HG02798 (cell line): ENCODE data around the gene ZSCAN22.

Source experiments
- ATAC-seq: cut with Tn5 transposase; IDR thresholded peaks from one replicate; pipeline ENCODE4 v1.9.1; 2021; ENCODE audit warnings: mild to moderate bottlenecking; ENCODE audit not compliant: unreplicated experiment, poor library complexity

ZSCAN22 gene

DNA sequence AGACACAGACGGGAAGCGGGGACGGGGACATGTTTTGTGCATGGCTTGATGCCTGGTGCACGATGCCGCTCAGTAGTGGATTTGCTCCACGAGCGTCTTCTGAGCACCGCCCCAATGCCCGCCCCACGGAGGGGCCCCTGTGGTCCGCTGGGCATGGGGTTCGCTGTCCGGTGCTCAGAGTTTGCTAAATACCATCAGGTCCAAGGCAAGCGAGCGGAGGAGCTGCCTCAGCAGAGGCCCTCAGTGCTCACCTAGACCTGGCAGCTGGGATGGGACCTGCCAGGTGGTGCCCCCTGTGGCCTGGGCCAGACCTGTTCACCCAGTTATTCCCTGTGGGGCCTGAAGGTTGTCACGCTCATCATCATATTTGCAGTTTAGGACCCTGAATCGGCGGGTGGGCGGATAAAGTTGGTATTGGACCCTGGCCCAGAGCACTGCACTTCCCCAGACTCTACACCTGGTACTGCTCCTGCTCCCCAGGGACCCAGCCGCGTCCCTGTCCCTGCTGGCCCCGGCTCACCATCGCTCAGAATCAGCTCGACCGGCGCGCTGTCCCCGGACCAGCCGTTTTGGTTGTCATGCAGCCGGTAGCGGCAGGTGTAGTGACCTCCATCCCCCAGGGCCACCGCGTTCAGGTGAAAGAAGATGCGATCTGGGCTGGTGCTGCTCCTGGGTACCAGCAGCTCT, 24.2 kb downstream of the ZSCAN22 start:
- ATAC-seq, result no peak

- no peak for ATAC-seq
Measured at GRCh38 chr19:58351558-58351878, 24.7 kb downstream of the ZSCAN22 start.

DNA sequence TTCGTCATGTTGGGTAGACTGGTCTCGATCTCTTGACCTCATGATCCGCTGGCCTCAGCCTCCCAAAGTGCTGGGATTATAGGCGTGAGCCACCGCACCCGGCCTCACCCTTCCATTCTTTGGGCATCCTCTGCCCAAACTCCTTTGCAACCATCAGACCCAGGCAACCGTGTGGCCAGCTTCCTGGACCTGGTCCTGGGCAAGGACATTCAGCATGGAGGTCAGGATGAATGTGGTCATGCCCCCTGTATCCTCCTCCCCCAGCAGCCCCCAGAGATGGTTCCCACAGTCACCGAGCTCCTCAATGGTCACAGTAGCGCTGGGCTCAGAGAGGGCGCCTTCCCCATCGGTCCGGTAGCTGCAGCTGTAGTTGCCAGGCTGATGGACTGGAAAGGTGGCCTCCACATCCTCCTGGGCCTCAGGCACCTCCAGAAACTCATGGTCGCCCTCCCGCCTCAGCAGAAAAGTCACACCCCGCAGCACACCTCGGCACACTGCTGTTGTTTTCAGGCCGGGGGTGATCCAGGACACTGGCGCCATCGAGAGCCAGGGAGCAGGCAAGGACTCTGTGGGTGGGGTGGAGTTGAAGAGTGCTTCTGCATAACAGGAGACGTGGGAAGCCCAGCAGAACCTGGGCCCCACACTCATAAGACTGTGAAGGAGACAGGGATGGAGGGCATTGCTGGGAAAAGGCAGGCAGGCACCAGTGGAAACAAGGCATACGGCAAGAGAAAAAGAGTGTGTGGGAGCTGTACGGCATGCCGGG, 25.4 kb downstream of the ZSCAN22 start:
- no peak for ATAC-seq

GRCh38 chr19:58352760-58353671, 26.2 kb downstream of the ZSCAN22 start, which contains the start of gene A1BG:
Gene A1BG, minus strand, starts transcription at chr19:58353492. Its CDS starts 55 bp downstream, at chr19:58353437.
- ATAC-seq, result no peak

DNA sequence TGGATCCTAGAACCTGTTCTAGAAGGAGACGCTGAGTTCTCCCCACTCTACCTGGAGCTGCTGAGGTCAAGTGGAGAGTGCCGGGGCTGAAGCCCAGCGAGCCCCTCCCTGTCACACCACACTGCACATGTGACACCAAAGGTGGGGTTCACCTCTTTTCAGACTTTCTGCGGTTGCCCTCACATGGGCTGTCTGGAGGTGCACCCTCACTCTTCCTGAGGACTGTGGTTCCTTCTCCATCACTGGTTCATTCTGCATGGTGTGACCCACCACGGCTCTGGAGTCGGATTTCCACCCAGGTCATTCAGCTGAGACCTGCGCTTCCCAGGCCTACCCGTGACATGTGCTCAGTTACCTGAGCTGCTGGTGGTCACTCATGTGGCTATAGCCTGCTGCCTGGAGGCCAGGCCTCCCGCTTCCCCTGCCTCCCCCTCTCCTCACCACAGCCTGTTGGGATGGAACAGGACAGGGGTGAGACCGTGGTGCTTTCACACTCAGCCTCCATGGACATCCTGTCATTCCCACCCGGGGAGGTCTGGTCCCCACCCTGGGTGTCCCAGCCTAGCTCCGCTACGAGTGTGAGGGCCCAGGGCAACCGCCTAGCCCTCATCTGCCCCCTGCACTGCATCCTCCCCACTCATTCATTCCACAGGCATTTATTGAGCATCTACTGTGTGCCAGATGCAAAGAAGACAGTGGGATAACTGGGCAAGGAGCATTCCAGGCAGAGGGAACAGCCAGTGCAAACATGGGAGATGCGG, 27.1 kb downstream of the ZSCAN22 start:
- no peak for ATAC-seq

GRCh38 chr19:58354478-58355030, 27.8 kb downstream of the ZSCAN22 start:
- ATAC-seq, result no peak

GRCh38 chr19:58355215-58355796, 28.5 kb downstream of the ZSCAN22 start:
- ATAC-seq, result no peak

- ATAC-seq, result no peak
Measured at GRCh38 chr19:58355908-58356765, 29.3 kb downstream of the ZSCAN22 start.

GRCh38 chr19:58356766-58357480, 30.1 kb downstream of the ZSCAN22 start:
- no peak for ATAC-seq

DNA sequence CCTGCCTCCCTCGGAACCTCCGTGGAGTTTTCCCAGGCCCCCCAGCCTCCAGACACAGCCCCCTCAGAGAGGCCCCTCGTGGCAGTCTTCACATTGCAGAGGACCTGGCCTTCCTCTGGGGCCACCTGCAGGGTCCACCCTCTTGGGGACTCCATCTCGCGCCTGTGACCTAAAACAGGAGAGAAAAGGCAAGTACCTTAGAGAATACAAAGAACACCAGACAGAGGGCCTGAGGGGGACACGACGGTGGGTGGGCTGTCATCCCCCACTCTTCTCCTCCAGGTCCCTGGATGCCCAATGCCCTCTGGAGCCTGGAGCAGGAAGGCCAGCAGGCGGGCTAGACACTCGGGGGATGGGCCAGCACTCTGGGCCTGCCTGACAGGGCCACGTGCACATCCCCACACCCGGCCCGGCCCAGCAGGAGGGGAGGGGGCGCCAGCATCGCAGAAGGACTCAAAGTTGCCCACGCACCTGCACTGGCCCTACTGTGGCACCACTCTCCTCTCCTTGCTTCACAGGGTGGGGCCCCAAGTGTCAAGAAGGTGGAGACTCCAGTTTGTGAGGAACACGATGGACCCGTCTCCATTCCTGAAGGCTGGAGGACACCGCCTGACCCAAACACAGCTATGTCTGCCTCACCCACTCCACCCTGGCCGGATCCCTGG, 30.8 kb downstream of the ZSCAN22 start:
- ATAC-seq, result no peak

- peak; percentile 9 for ATAC-seq
Measured at GRCh38 chr19:58361900-58362271, 35.1 kb downstream of the ZSCAN22 start.

- ATAC-seq, result peak; percentile 89
Measured at GRCh38 chr19:58362272-58362994, 35.6 kb downstream of the ZSCAN22 start, which contains the start of gene ZNF497. Gene ZNF497, minus strand, starts transcription at chr19:58362751. Its CDS starts 5,116 bp downstream, at chr19:58357635.

- no peak for ATAC-seq
Measured at GRCh38 chr19:58364146-58364545, 37.4 kb downstream of the ZSCAN22 start.

DNA sequence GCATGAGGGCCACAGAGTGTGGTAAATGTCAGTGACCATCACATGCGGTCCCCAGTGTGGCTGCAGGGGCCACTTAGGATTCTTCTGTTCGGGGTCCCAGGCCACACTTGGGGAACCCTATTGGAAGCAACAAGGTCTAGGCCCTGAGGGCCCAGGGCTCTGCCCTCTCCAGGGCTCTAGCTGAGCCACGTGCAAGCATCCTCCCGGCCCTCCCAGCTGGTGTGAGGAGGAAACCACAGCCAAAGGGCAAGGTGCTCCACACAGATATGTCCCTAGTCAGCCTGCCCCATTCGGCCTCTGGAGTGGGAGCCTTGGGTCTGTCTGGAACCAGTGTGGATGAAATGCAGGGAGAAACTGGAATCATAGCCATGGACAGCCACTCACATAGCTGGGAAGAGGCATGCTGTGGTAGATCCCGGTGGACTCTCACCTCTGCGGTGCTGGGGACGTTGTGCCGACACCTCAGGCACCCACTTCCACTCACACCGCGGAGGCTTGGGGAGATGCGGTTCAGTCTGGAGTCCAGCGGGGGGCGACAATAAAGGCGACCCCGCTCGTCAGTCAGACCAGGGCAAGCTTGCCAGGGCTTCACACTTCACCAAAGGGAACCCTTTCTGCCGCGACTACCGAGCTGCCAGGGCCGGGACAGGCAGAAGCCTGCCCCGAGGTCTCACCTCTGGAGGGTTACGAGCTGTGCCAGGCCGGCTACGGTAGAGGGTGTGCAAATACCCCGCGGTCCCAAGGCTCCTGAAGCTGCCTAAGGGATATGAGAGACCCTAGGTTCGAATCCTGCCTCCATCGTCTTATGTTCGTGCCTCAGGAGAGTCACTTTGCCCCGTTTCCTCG, 40.0 kb downstream of the ZSCAN22 start:
- no peak for ATAC-seq

- ATAC-seq, result no peak
Measured at GRCh38 chr19:58367698-58368454, 41.1 kb downstream of the ZSCAN22 start.
